Muscle of leg (tissue), 16 donors: ENCODE results near the gene USP30. TPM values are rescaled to one million over a fixed set of nuclear protein-coding genes. Genes with fewer than 3 reads are reported as not detected.

ENCODE experiments used
- DNase-seq: peaks from one replicate; pipeline ENCODE4 v3.0.0; 2013
- H3K27ac ChIP-seq: one replicate; pipeline ENCODE4 v1.5.1; 2013; ENCODE audit warnings: mild to moderate bottlenecking, low read length, control low read depth
- H3K27me3 ChIP-seq: one replicate; pipeline ENCODE4 v1.6.1; 2013; ENCODE audit warnings: low read length; ENCODE audit not compliant: control insufficient read depth, insufficient read depth
- H3K36me3 ChIP-seq: one replicate; pipeline ENCODE4 v1.6.1; 2013; ENCODE audit warnings: low read length; ENCODE audit not compliant: control insufficient read depth, insufficient read depth
- H3K4me1 ChIP-seq: one replicate; pipeline ENCODE4 v1.6.1; 2013; ENCODE audit warnings: low read length; ENCODE audit not compliant: control insufficient read depth, insufficient read depth
- H3K4me3 ChIP-seq: one replicate; pipeline ENCODE4 v1.5.1; 2013; ENCODE audit warnings: low read length, control low read depth
- H3K9me3 ChIP-seq: replicated peaks from 2 replicates; pipeline ENCODE4 v1.6.1; 2013; ENCODE audit warnings: low read depth, low read length; ENCODE audit not compliant: control insufficient read depth
- WGBS: methylation state at CpG from one replicate; pipeline ENCODE4 v1.1.5; 2013; ENCODE audit warnings: missing lambda C conversion rate; ENCODE audit not compliant: insufficient coverage; 5-methylcytosine and 5-hydroxymethylcytosine counted together
- long read RNA-seq, 11 donors: transcript quantifications; one replicate each; lab custom pipeline, GENCODE V29; 2026
- polyA plus RNA-seq, 8 donors: library from polyadenylated mRNA; unstranded; fragments of 120-200 nt; gene quantifications; one replicate each; pipeline versions ENCODE4 v1.2.1 to v1.2.3, GENCODE V29; 2013; ENCODE audit warnings: inconsistent platforms in 1 of 8, low replicate concordance in 1 of 8; ENCODE audit not compliant: insufficient read length in 8 of 8, insufficient read depth in 1 of 8
- total RNA-seq: library from RNA; stranded (reverse); fragments of 120-200 nt; gene quantifications from one replicate; pipeline ENCODE4 v1.2.4, GENCODE V29; 2013

Gene USP30
- total RNA-seq (13.3 TPM), polyA plus RNA-seq (10 to 100 TPM; 10.1 to 14.8 (median 12.5) TPM)
- long read RNA-seq, donor 1, partial matches to known transcripts, result 0 of 1 reads
- long read RNA-seq, donor 1, other reads (novel, unspliced or antisense), result 0 of 1 reads
- long read RNA-seq, donor 2, result 0 reads
- long read RNA-seq, donor 3, partial matches to known transcripts, result 5 of 6 reads
- long read RNA-seq, donor 3, other reads (novel, unspliced or antisense), result 0 of 6 reads
- long read RNA-seq, donor 4, partial matches to known transcripts, result 0 of 1 reads
- long read RNA-seq, donor 4, other reads (novel, unspliced or antisense), result 0 of 1 reads
- long read RNA-seq, donor 5, transcript USP30-201 (13 exons, 3,742 nt), result major isoform, 6 of 7 reads
- long read RNA-seq, donor 5, partial matches to known transcripts, result 0 of 7 reads
- long read RNA-seq, donor 5, other reads (novel, unspliced or antisense), result 0 of 7 reads
- long read RNA-seq, donor 6, partial matches to known transcripts, result 0 of 4 reads
- long read RNA-seq, donor 6, other reads (novel, unspliced or antisense), result 0 of 4 reads
- long read RNA-seq, donor 7, partial matches to known transcripts, result 12 of 25 reads
- long read RNA-seq, donor 7, other reads (novel, unspliced or antisense), result 12 of 25 reads
- long read RNA-seq, donor 8, partial matches to known transcripts, result 0 of 1 reads
- long read RNA-seq, donor 8, other reads (novel, unspliced or antisense), result 0 of 1 reads
- long read RNA-seq, donor 9, partial matches to known transcripts, result 0 of 3 reads
- long read RNA-seq, donor 9, other reads (novel, unspliced or antisense), result 0 of 3 reads
- long read RNA-seq, donor 10, partial matches to known transcripts, result 0 of 1 reads
- long read RNA-seq, donor 10, other reads (novel, unspliced or antisense), result 0 of 1 reads
- long read RNA-seq, donor 11, result 0 reads

DNA sequence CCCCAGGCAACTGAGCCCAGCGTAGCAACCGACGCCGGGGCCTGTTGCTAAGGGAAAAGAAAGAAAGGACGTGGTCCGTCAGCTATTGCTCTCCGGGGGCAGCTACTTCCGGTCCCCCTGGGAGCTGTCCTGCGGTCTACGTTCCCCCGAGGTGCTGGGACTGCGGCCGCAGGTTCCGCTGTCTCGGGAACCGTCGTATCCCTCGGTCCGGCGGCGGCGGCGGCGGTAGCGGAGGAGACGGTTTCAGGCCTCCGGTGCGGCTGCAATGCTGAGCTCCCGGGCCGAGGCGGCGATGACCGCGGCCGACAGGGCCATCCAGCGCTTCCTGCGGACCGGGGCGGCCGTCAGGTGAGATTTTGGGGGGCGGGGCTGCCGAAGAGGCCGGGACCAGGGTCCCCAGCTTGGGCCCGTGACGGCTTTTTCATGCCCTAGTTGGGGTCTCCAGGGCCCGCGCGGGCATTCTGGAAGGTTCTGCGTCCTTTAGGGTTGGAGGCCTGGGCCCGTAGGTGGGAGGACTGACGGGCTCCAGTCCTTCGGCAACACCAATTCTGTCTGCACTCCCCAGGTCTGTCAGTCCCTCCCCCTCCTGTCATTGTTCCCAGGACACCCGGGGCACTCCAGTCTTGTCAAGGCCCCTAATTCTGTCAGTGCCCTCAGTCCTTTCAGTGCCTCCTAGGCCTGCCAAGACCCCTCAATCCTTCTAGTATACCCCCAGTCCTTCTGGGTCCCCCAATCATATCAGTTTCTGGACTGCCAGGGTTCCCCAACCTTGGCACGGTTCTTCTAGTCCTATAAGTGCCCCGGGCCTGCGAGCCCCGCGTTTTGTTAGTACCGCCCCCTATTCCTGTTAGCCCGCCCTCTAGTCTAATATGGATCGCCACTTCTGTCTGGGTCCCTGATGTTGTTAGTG lies at the start of gene USP30:
TSS of gene USP30 (plus strand) at position 163 of the 910 bp plus-strand sequence. CDS start at position 266, 103 bp downstream.
- DNase-seq, result peak; percentile 94
- under 1% methylated on average over 54 of the region's 61 CpGs for WGBS
- Histone ChIP-seq H3K27me3 (no peaks in the 10 kb centered on the region), H3K4me1 (peaks cover 10% of the 10 kb centered on the region), H3K9me3 (no peaks in the 10 kb centered on the region), H3K4me3 (peak within 1 kb of the TSS; percentile 89), H3K27ac (peak within 1 kb of the TSS; percentile 85), H3K36me3 (peaks cover 2% of the 10 kb centered on the region)

- Histone ChIP-seq H3K4me3 (no peak overlapping the region), H3K9me3 (no peaks in the 10 kb centered on the region), H3K36me3 (no peaks in the 10 kb centered on the region), H3K27me3 (no peaks in the 10 kb centered on the region), H3K4me1 (no peaks in the 10 kb centered on the region), H3K27ac (no peak overlapping the region)
- DNase-seq, result no peak
- no CpG with 5 or more reads among the region's 3 CpGs for WGBS
Observed at GRCh38 chr12:109004017-109004416, 48.4 kb upstream of the USP30 start.

DNA sequence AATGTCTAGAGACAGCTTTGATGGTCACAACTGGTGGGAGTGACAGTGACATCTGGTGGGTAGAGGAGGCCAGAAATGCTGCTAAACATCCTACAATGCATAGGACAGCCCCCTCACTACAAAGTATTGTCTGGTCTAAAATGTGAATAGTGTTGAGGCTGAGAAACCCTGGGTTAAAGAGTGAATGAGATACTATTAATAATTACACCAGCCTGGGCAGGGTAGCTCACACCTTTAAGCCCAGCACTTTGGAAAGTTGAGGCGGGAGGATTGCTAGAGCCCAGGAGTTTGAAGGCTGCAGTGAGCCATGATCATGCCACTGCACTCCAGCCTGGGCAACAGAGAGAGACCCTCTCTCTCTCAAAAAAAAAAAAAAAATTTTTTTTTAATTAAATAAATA lies 42.6 kb upstream of the USP30 start:
- Histone ChIP-seq H3K36me3 (no peaks in the 10 kb centered on the region), H3K27me3 (peaks cover 4% of the 10 kb centered on the region), H3K4me3 (no peak overlapping the region), H3K4me1 (no peaks in the 10 kb centered on the region), H3K9me3 (no peaks in the 10 kb centered on the region), H3K27ac (no peak overlapping the region)
- DNase-seq, result no peak
- no CpG with 5 or more reads among the region's 1 CpG for WGBS

DNA sequence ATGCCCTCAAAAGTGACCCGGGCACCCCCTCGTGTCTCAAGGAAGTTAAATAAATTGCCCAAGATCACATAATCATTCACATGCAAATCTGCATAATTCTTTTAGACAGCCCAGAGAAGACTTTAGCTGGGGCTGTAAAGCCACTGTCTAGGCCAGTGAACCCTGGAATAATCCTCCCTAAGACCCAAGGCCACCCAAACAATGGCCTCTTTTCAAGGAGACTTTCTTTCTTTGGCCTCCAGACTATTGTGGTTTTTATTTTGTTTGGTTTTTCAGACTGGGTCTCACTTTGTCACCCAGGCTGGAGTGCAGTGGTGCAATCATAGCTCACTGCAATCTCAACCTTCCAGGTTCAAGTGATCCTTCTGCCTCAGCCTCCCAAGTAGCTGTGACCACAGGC lies 42.1 kb upstream of the USP30 start:
- Histone ChIP-seq H3K4me1 (no peaks in the 10 kb centered on the region), H3K9me3 (no peaks in the 10 kb centered on the region), H3K36me3 (no peaks in the 10 kb centered on the region), H3K4me3 (no peak overlapping the region), H3K27ac (no peak overlapping the region), H3K27me3 (peaks cover 4% of the 10 kb centered on the region)
- no peak for DNase-seq
- no CpG with 5 or more reads among the region's 2 CpGs for WGBS

- H3K4me3 ChIP-seq, result no peak overlapping the region
- no peaks in the 10 kb centered on the region for H3K36me3 ChIP-seq
- H3K27me3 ChIP-seq, result peaks cover 4% of the 10 kb centered on the region
- WGBS, result 67% methylated on average over 1 of the region's 6 CpGs
- no peaks in the 10 kb centered on the region for H3K9me3 ChIP-seq
- no peak for DNase-seq
- H3K4me1 ChIP-seq, result no peaks in the 10 kb centered on the region
- no peak overlapping the region for H3K27ac ChIP-seq
Observed at GRCh38 chr12:109014984-109015765, 37.2 kb upstream of the USP30 start.

GRCh38 chr12:109016016-109016415 lies 36.4 kb upstream of the USP30 start:
- no peak for DNase-seq
- Histone ChIP-seq H3K27ac (no peak overlapping the region), H3K4me3 (no peak overlapping the region), H3K36me3 (no peaks in the 10 kb centered on the region), H3K27me3 (peaks cover 4% of the 10 kb centered on the region), H3K9me3 (no peaks in the 10 kb centered on the region), H3K4me1 (peaks cover 2% of the 10 kb centered on the region)
- 100% methylated on average over 1 of the region's 8 CpGs for WGBS

DNA sequence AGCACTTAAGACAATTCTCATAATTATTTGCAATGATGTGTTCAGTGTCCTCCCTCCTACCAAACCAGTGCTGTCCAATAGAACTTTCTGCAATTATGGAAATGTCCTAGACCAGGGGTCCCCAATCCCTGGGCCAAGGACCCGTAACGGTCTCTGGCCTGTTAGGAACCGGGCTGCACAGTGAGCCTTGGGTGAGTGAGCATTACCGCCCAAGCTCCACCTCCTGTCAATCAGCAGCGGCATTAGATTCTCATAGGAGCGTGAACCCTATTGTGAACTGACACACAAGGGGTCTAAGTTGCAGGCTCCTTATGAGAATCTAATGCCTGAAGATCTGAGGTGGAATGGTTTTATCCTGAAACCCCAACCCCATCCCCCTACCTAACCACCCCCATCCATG lies 35.4 kb upstream of the USP30 start:
- no peak overlapping the region for H3K27ac ChIP-seq
- no peak for DNase-seq
- H3K9me3 ChIP-seq, result no peaks in the 10 kb centered on the region
- H3K4me1 ChIP-seq, result peaks cover 2% of the 10 kb centered on the region
- H3K27me3 ChIP-seq, result peaks cover 2% of the 10 kb centered on the region
- H3K4me3 ChIP-seq, result no peak overlapping the region
- H3K36me3 ChIP-seq, result no peaks in the 10 kb centered on the region
- WGBS, result 70% methylated on average over 4 of the region's 6 CpGs

GRCh38 chr12:109018296-109018695 lies 34.1 kb upstream of the USP30 start:
- no peaks in the 10 kb centered on the region for H3K9me3 ChIP-seq
- H3K4me1 ChIP-seq, result peaks cover 2% of the 10 kb centered on the region
- WGBS, result 50% methylated on average over 1 of the region's 4 CpGs
- no peak overlapping the region for H3K27ac ChIP-seq
- no peaks in the 10 kb centered on the region for H3K36me3 ChIP-seq
- no peak overlapping the region for H3K4me3 ChIP-seq
- no peak for DNase-seq
- H3K27me3 ChIP-seq, result no peaks in the 10 kb centered on the region

- DNase-seq, result no peak
- H3K27me3 ChIP-seq, result no peaks in the 10 kb centered on the region
- peaks cover 2% of the 10 kb centered on the region for H3K4me1 ChIP-seq
- H3K4me3 ChIP-seq, result no peak overlapping the region
- H3K36me3 ChIP-seq, result no peaks in the 10 kb centered on the region
- WGBS, result 78% methylated on average over 4 of the region's 7 CpGs
- no peak overlapping the region for H3K27ac ChIP-seq
- no peaks in the 10 kb centered on the region for H3K9me3 ChIP-seq
Observed at GRCh38 chr12:109020146-109020795, 32.1 kb upstream of the USP30 start.
